ENCODE results near the gene VAV1.

The VAV1 gene

DNA sequence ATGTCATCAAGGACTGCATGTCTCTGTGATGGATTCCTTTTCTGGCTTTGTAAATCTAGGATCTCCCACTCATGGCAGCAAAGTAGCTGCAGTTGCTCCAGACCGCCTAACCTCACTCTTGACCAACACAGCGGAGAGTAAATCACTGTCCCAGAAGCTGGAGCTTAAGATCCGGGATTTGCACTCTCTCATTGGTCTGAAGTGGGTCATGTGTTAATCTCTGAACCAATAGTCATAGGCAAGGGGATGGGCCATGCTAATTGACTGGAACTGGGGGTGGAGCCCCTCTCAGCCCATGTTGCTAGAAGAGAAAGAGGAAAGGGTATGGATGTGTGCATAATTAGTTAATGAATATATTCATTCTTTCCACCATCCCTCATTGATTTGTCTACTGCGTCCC lies 34.0 kb downstream of the VAV1 start:
- no peaks in the 10 kb centered on the region for H3K36me3 ChIP-seq (ENCODE audit: control insufficient read depth in 2 of 2, insufficient read depth in 2 of 2, low read length in 2 of 2)
- no peaks in the 10 kb centered on the region for H3K4me1 ChIP-seq (ENCODE audit: control insufficient read depth, insufficient read depth, low read length)
- H3K27ac ChIP-seq (ENCODE audit: low read length), result no peak overlapping the region
- no peak overlapping the region for H3K4me3 ChIP-seq (ENCODE audit: low read length in 2 of 2)
- H3K27me3 ChIP-seq (ENCODE audit: control insufficient read depth in 1 of 2, insufficient read depth in 2 of 2, low read length in 2 of 2), result peaks cover 9 to 14% of the 10 kb centered on the region in 2 donors
- peaks cover 2 to 9% of the 10 kb centered on the region in 2 donors for H3K9me3 ChIP-seq (ENCODE audit: control insufficient read depth in 2 of 2, low read length in 2 of 2)
- H3K9ac ChIP-seq (ENCODE audit: low read length in 2 of 2), result no peak overlapping the region

DNA sequence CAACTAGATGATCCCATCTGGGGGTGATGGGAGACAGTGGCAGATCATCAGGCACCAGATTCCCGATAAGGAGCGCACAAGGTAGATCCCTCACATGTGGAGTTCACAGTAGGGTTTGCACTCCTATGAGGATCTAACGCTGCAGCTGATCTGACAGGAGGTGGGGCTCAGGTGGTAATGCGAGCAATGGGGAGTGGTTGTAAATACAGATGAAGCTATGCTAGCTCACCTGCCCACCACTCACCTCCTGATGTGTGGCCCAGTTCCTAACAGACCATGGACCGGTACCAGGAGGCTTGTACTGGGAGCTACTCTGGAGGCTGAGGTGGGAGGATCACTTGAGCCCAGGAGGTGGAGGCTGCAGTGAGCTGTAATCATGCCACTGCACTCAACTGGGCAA lies 34.8 kb downstream of the VAV1 start:
- no peaks in the 10 kb centered on the region for H3K4me1 ChIP-seq (ENCODE audit: control insufficient read depth, insufficient read depth, low read length)
- peaks cover 8 to 14% of the 10 kb centered on the region in 2 donors for H3K27me3 ChIP-seq (ENCODE audit: control insufficient read depth in 1 of 2, insufficient read depth in 2 of 2, low read length in 2 of 2)
- H3K27ac ChIP-seq (ENCODE audit: low read length), result no peak overlapping the region
- H3K9me3 ChIP-seq (ENCODE audit: control insufficient read depth in 2 of 2, low read length in 2 of 2), result peaks cover 2 to 9% of the 10 kb centered on the region in 2 donors
- no peak overlapping the region for H3K9ac ChIP-seq (ENCODE audit: low read length in 2 of 2)
- no peak overlapping the region for H3K4me3 ChIP-seq (ENCODE audit: low read length in 2 of 2)
- H3K36me3 ChIP-seq (ENCODE audit: control insufficient read depth in 2 of 2, insufficient read depth in 2 of 2, low read length in 2 of 2), result no peaks in the 10 kb centered on the region

DNA sequence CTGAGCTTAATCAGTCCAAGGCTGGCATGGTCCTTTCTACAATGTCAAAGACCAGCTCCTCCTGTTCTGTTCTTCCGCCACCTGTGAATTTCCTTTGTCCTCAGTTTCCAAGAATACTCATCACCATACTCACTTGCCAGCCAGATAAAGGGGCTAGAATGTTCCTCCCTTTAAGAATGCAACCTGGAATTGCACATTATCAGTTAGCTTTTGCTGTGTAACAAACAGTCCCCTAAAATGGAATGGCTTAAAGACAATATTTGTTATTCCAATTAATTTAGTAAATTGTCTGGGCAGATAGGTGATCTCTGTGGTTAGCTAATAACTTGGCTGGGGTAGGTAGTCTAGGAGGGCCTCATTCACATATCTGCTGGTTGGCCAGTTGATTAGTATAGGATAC lies 36.0 kb downstream of the VAV1 start:
- Histone ChIP-seq H3K4me1 (ENCODE audit: control insufficient read depth, insufficient read depth, low read length) (no peaks in the 10 kb centered on the region), H3K9ac (ENCODE audit: low read length in 2 of 2) (no peak overlapping the region), H3K9me3 (ENCODE audit: control insufficient read depth in 2 of 2, low read length in 2 of 2) (peaks cover 2 to 9% of the 10 kb centered on the region in 2 donors), H3K36me3 (ENCODE audit: control insufficient read depth in 2 of 2, insufficient read depth in 2 of 2, low read length in 2 of 2) (no peaks in the 10 kb centered on the region), H3K27ac (ENCODE audit: low read length) (no peak overlapping the region), H3K27me3 (ENCODE audit: control insufficient read depth in 1 of 2, insufficient read depth in 2 of 2, low read length in 2 of 2) (peaks cover 0 to 6% of the 10 kb centered on the region in 2 donors), H3K4me3 (ENCODE audit: low read length in 2 of 2) (no peak overlapping the region)

DNA sequence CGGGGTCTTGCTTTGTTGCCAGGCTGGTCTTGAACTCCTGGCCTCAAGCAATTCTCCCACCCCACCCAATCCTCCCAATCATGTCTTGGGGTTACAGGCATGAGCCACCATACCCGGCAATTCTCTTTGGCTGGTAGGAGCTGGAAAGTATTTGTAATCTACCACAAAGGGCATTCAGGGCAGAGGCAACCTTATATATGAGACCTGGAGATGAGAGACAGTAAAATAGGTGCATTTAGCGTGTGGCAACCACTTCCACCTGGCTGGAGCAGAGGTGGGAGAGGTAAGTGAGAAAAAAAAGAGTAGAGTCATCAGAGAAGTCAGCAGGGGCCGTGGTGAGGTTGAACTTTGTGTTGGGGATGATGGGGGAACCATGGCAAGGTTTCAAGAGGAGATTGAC lies 36.8 kb downstream of the VAV1 start:
- H3K36me3 ChIP-seq (ENCODE audit: control insufficient read depth in 2 of 2, insufficient read depth in 2 of 2, low read length in 2 of 2), result no peaks in the 10 kb centered on the region
- no peak overlapping the region for H3K27ac ChIP-seq (ENCODE audit: low read length)
- H3K4me1 ChIP-seq (ENCODE audit: control insufficient read depth, insufficient read depth, low read length), result no peaks in the 10 kb centered on the region
- peaks cover 0 to 6% of the 10 kb centered on the region in 2 donors for H3K27me3 ChIP-seq (ENCODE audit: control insufficient read depth in 1 of 2, insufficient read depth in 2 of 2, low read length in 2 of 2)
- H3K4me3 ChIP-seq (ENCODE audit: low read length in 2 of 2), result no peak overlapping the region
- H3K9me3 ChIP-seq (ENCODE audit: control insufficient read depth in 2 of 2, low read length in 2 of 2), result peaks cover 2 to 9% of the 10 kb centered on the region in 2 donors
- H3K9ac ChIP-seq (ENCODE audit: low read length in 2 of 2), result no peak overlapping the region

DNA sequence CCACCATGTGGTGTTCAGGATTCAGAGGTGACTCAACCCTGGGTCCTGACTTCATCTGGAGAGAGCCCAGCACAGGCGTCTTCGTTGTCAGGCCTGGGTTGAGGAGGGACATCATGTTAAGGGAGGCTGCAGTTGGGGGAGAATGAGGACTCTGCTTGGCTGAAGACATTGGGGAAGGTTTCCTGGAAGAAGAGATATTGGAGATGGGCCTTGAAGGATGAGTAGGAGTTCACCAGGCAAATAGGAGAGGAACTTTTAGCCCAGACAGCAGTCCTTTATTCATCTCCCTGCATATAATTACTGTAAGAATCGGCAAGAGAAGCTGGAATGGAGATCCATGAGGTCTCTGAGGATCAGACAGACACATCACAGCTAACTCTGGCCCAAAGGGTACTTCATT lies 38.9 kb downstream of the VAV1 start:
- Histone ChIP-seq H3K27ac (ENCODE audit: low read length) (no peak overlapping the region), H3K9me3 (ENCODE audit: control insufficient read depth in 2 of 2, low read length in 2 of 2) (peaks cover 2 to 9% of the 10 kb centered on the region in 2 donors), H3K9ac (ENCODE audit: low read length in 2 of 2) (no peak overlapping the region), H3K27me3 (ENCODE audit: control insufficient read depth in 1 of 2, insufficient read depth in 2 of 2, low read length in 2 of 2) (peaks cover 0 to 6% of the 10 kb centered on the region in 2 donors), H3K36me3 (ENCODE audit: control insufficient read depth in 2 of 2, insufficient read depth in 2 of 2, low read length in 2 of 2) (no peaks in the 10 kb centered on the region), H3K4me1 (ENCODE audit: control insufficient read depth, insufficient read depth, low read length) (no peaks in the 10 kb centered on the region), H3K4me3 (ENCODE audit: low read length in 2 of 2) (no peak overlapping the region)

DNA sequence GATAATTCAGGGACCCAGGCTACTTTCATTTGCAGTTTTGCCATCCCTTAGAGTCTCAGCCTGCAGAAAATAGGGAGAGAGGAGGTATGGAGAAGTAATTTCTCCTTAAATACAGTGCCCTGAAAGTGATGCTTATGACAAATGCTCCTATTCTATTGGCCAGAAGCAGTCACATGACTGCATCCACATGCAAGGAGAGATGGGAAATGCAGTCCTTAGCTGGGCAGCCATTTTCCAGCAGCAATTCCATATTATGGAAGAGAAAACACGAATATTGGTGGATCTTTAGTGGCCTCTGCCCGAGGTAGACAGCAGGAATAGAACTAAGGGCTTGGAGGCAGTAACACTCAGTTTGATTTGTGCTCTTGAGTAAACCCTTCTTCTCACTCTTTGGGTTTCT lies 39.4 kb downstream of the VAV1 start:
- no peak overlapping the region for H3K27ac ChIP-seq (ENCODE audit: low read length)
- no peak overlapping the region for H3K9ac ChIP-seq (ENCODE audit: low read length in 2 of 2)

DNA sequence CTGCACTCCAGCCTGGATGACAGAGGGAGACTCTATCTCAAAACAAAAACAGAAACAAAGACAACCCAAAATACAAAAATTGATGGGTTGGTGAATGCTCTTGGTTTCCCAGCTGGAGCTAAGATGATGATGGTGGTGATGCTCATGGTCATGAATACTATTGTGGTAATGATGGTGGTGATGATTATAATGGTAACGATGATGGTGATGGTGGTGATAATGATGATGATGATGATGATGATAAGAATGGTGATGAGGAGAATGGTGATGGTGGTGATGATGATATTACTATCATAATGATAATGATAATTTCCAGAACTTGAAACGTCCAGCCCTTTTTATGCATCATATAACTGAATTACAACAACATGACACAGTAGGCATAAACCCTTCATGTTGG lies 40.1 kb downstream of the VAV1 start:
- peaks cover 0 to 3% of the 10 kb centered on the region in 2 donors for H3K27me3 ChIP-seq (ENCODE audit: control insufficient read depth in 1 of 2, insufficient read depth in 2 of 2, low read length in 2 of 2)
- peaks cover 2 to 9% of the 10 kb centered on the region in 2 donors for H3K9me3 ChIP-seq (ENCODE audit: control insufficient read depth in 2 of 2, low read length in 2 of 2)
- H3K27ac ChIP-seq (ENCODE audit: low read length), result no peak overlapping the region
- no peak overlapping the region for H3K9ac ChIP-seq (ENCODE audit: low read length in 2 of 2)
- H3K36me3 ChIP-seq (ENCODE audit: control insufficient read depth in 2 of 2, insufficient read depth in 2 of 2, low read length in 2 of 2), result no peaks in the 10 kb centered on the region
- H3K4me3 ChIP-seq (ENCODE audit: low read length in 2 of 2), result no peak overlapping the region
- no peaks in the 10 kb centered on the region for H3K4me1 ChIP-seq (ENCODE audit: control insufficient read depth, insufficient read depth, low read length)

More for the DNA sequence above, 39.4 kb downstream of the VAV1 start:
- Histone ChIP-seq H3K4me3 (ENCODE audit: low read length in 2 of 2) (no peak overlapping the region), H3K9me3 (ENCODE audit: control insufficient read depth in 2 of 2, low read length in 2 of 2) (peaks cover 2 to 9% of the 10 kb centered on the region in 2 donors), H3K36me3 (ENCODE audit: control insufficient read depth in 2 of 2, insufficient read depth in 2 of 2, low read length in 2 of 2) (no peaks in the 10 kb centered on the region), H3K4me1 (ENCODE audit: control insufficient read depth, insufficient read depth, low read length) (no peaks in the 10 kb centered on the region), H3K27me3 (ENCODE audit: control insufficient read depth in 1 of 2, insufficient read depth in 2 of 2, low read length in 2 of 2) (peaks cover 0 to 6% of the 10 kb centered on the region in 2 donors)

DNA sequence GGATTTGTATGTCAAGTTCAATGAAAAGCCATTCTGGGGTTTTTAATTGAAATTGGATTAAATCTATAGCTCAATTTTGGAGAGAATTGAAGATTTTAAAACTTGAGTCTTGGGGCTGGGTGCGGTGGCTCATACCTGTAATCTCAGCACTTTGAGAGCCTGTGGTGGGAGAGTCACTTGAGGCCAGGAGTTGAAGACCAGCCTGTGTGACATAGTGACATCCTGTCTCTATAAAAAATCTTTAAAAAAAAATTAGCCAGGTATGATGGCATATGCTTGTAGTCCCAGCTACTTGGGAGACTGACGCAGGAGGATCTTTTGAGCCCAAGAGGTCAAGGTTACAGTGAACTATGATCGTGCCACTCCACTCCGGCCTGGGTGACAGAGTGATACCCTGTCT lies 41.2 kb downstream of the VAV1 start:
- no peaks in the 10 kb centered on the region for H3K36me3 ChIP-seq (ENCODE audit: control insufficient read depth in 2 of 2, insufficient read depth in 2 of 2, low read length in 2 of 2)
- peaks cover 0 to 5% of the 10 kb centered on the region in 2 donors for H3K27me3 ChIP-seq (ENCODE audit: control insufficient read depth in 1 of 2, insufficient read depth in 2 of 2, low read length in 2 of 2)
- no peaks in the 10 kb centered on the region for H3K4me1 ChIP-seq (ENCODE audit: control insufficient read depth, insufficient read depth, low read length)
- peaks cover 0 to 6% of the 10 kb centered on the region in 2 donors for H3K9me3 ChIP-seq (ENCODE audit: control insufficient read depth in 2 of 2, low read length in 2 of 2)
- H3K9ac ChIP-seq (ENCODE audit: low read length in 2 of 2), result no peak overlapping the region
- H3K4me3 ChIP-seq (ENCODE audit: low read length in 2 of 2), result no peak overlapping the region
- no peak overlapping the region for H3K27ac ChIP-seq (ENCODE audit: low read length)

DNA sequence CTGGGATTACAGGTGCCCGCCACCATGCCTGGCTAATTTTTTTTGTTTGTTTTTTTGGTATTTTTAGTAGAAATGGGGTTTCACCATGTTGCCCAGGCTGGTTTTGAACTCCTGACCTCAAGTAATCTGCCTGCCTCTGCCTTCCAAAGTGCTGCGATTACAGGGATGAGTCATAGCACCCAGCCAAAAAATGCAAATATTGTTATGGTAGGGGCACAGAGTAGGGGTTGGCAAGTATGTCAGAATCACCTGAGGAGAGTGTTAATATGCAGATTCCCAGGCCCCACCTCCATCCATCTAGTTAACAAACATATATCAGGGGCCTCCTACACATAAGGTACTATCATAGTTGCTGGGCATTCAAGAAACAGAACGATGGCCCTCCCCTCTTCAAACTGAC lies 44.7 kb downstream of the VAV1 start:
- H3K4me1 ChIP-seq (ENCODE audit: control insufficient read depth, insufficient read depth, low read length), result no peaks in the 10 kb centered on the region
- H3K9me3 ChIP-seq (ENCODE audit: control insufficient read depth in 2 of 2, low read length in 2 of 2), result peaks cover 4 to 13% of the 10 kb centered on the region in 2 donors
- no peak overlapping the region for H3K9ac ChIP-seq (ENCODE audit: low read length in 2 of 2)
- peaks cover 0 to 2% of the 10 kb centered on the region in 2 donors for H3K27me3 ChIP-seq (ENCODE audit: control insufficient read depth in 1 of 2, insufficient read depth in 2 of 2, low read length in 2 of 2)
- H3K36me3 ChIP-seq (ENCODE audit: control insufficient read depth in 2 of 2, insufficient read depth in 2 of 2, low read length in 2 of 2), result no peaks in the 10 kb centered on the region
- H3K4me3 ChIP-seq (ENCODE audit: low read length in 2 of 2), result no peak overlapping the region
- no peak overlapping the region for H3K27ac ChIP-seq (ENCODE audit: low read length)

DNA sequence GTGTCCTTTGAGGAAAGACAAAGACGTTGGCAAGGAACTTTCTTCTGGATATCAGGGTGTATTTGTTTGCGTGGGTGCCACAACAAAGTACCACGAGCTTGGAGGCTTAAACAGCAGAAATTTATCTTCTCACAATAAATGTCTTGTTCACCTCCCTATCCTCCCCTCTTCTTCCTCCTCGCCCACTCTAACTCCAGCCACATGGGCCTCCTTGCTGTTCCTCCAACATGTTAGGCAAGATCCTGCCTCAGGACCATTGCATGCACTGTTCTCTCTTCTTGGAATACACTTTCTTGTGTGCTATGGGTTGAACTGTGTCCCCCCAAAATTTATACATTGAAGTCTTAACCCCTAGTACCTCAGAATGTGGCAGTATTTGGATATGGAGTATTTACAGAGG lies 45.7 kb downstream of the VAV1 start:
- Histone ChIP-seq H3K36me3 (ENCODE audit: control insufficient read depth in 2 of 2, insufficient read depth in 2 of 2, low read length in 2 of 2) (no peaks in the 10 kb centered on the region), H3K9me3 (ENCODE audit: control insufficient read depth in 2 of 2, low read length in 2 of 2) (peaks cover 4 to 13% of the 10 kb centered on the region in 2 donors)

DNA sequence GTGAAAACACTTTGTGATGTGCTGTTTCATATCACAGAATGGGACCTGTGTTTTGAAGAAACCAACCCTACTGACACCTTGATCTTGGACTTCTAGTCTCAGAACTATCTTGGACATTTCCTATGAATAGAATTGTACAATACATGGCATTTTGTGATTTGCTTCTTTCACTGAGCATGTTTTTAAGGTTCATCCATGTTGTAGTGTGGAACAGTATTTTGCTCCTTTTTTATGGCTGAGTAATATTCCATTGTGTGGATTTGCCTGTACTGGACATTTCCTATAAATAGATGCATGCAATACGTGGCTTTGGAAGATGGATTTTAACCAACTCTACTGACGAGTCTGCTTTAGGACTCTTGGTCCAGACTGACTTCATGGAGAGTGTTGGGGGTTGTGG lies 46.8 kb downstream of the VAV1 start:
- Histone ChIP-seq H3K27ac (ENCODE audit: low read length) (no peak overlapping the region), H3K9ac (ENCODE audit: low read length in 2 of 2) (no peak overlapping the region), H3K4me1 (ENCODE audit: control insufficient read depth, insufficient read depth, low read length) (no peaks in the 10 kb centered on the region), H3K36me3 (ENCODE audit: control insufficient read depth in 2 of 2, insufficient read depth in 2 of 2, low read length in 2 of 2) (no peaks in the 10 kb centered on the region), H3K27me3 (ENCODE audit: control insufficient read depth in 1 of 2, insufficient read depth in 2 of 2, low read length in 2 of 2) (peaks cover 0 to 2% of the 10 kb centered on the region in 2 donors), H3K9me3 (ENCODE audit: control insufficient read depth in 2 of 2, low read length in 2 of 2) (peaks cover 4 to 13% of the 10 kb centered on the region in 2 donors), H3K4me3 (ENCODE audit: low read length in 2 of 2) (no peak overlapping the region)

More for the DNA sequence above, 45.7 kb downstream of the VAV1 start:
- Histone ChIP-seq H3K27me3 (ENCODE audit: control insufficient read depth in 1 of 2, insufficient read depth in 2 of 2, low read length in 2 of 2) (peaks cover 0 to 2% of the 10 kb centered on the region in 2 donors), H3K27ac (ENCODE audit: low read length) (no peak overlapping the region), H3K9ac (ENCODE audit: low read length in 2 of 2) (no peak overlapping the region), H3K4me1 (ENCODE audit: control insufficient read depth, insufficient read depth, low read length) (no peaks in the 10 kb centered on the region), H3K4me3 (ENCODE audit: low read length in 2 of 2) (no peak overlapping the region)
